Measurements from ENCODE around the gene CNTN4.
"Not testable (repeated sequence)": the region's sequence is repeated elsewhere in the genome, so short reads cannot be mapped to it uniquely, and the experiment has no call there.

Gene CNTN4

DNA sequence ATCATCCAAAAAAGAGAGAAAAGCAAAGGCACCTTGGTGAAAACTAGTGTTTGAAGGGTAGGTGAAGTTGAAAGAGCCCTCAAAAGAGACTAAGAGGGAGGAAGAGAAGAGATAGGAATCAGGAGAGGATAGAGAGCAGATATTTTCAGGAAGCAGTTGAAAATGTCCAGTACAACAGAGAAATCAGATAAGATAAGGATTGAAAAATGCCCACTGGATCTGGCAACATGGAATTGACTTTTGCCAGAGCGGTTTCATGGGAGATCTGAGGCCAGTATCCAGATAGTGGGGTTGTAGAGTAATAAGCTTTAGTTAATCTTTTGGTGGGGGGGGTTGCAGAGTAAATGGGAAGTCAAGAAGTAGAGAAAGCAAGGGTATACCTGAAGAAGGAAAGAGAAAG, 674.1 kb downstream of the CNTN4 start:
- H3K4me3 Mint-ChIP-seq, result no peak overlapping the region
- H3K4me1 Mint-ChIP-seq (ENCODE audit: low read depth), result no peaks in the 10 kb centered on the region
- no peaks in the 10 kb centered on the region for H3K9me3 Mint-ChIP-seq (ENCODE audit: low read depth)
- H3K27ac Mint-ChIP-seq, result no peak overlapping the region
- no peaks in the 10 kb centered on the region for H3K27me3 Mint-ChIP-seq
- H3K36me3 Mint-ChIP-seq, result no peaks in the 10 kb centered on the region

GRCh38 chr3:2774481-2775249, 676.0 kb downstream of the CNTN4 start:
- H3K36me3 Mint-ChIP-seq, result no peaks in the 10 kb centered on the region
- H3K27me3 Mint-ChIP-seq, result no peaks in the 10 kb centered on the region
- no peak overlapping the region for H3K27ac Mint-ChIP-seq
- no peaks in the 10 kb centered on the region for H3K4me1 Mint-ChIP-seq (ENCODE audit: low read depth)
- no peaks in the 10 kb centered on the region for H3K9me3 Mint-ChIP-seq (ENCODE audit: low read depth)
- H3K4me3 Mint-ChIP-seq, result no peak overlapping the region

DNA sequence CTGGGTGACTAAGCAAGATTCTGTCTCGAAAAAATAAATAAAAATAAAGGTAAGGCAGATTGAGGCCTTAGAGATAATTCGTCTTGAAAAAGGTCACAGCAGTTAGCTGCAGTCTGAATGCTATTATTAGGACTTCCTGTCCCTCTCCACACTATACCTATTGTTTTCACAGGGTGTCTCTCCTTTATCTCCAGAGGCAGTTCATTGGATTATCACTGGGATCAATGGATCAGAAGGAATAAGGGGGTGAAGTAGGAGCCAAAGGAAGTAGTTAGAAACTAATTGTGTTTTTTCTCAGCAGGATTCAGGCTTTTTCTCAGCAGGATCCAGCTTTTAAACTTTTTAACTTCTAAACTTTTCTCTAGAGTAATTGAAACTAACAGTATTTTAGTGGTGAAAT, 684.6 kb downstream of the CNTN4 start:
- H3K36me3 Mint-ChIP-seq, result no peaks in the 10 kb centered on the region
- H3K9me3 Mint-ChIP-seq (ENCODE audit: low read depth), result no peaks in the 10 kb centered on the region
- no peaks in the 10 kb centered on the region for H3K27me3 Mint-ChIP-seq
- no peaks in the 10 kb centered on the region for H3K4me1 Mint-ChIP-seq (ENCODE audit: low read depth)
- no peak overlapping the region for H3K4me3 Mint-ChIP-seq
- no peak overlapping the region for H3K27ac Mint-ChIP-seq

DNA sequence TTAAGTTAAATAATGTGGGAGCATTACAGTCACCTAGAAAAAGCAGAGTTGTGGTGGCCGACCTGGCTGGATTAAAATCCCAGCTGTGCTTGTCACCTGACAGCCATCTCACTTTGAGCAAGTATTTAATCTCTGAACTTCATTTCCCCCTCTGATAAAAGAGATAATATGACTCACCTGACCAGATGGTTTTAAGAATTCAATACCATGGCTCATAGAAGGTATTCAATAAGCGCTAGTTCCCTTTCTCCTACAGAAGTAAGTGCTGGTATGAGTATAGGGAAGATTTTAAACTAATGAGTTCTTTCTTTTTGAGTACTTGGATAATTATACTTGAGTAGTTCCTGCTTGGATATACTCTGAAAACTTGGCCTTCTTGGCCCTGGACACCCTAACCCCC, 686.0 kb downstream of the CNTN4 start:
- H3K4me1 Mint-ChIP-seq (ENCODE audit: low read depth), result no peaks in the 10 kb centered on the region
- no peaks in the 10 kb centered on the region for H3K36me3 Mint-ChIP-seq
- no peak overlapping the region for H3K27ac Mint-ChIP-seq
- H3K9me3 Mint-ChIP-seq (ENCODE audit: low read depth), result no peaks in the 10 kb centered on the region
- H3K27me3 Mint-ChIP-seq, result no peaks in the 10 kb centered on the region
- no peak overlapping the region for H3K4me3 Mint-ChIP-seq

DNA sequence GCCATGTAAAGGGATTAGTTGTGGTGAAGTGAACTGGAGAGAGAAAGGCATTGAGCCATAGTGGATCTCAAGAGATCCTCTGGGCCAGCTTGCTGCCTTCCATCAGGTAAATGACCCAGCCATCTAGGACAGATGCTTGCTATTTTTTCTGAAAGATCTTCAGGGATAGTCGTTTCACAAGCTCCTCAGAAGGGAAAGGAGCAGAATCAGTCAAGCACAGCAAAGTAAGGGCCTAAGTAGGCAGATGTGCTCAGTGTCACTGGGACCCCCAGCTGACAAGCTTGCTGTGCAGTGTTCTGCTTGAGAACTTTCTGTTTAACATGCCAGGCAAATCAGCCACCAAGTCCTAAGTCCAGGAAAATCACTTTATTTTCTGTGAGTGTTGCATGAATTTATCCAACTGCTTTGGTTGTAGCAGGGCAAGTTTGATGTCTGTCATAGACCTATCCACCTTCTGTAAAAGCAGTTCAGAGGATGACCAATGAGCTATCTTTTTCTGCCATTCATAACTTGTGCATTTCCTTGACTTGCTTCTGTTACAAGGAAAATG, 691.7 kb downstream of the CNTN4 start:
- no peaks in the 10 kb centered on the region for H3K9me3 Mint-ChIP-seq (ENCODE audit: low read depth)
- no peak overlapping the region for H3K27ac Mint-ChIP-seq
- H3K27me3 Mint-ChIP-seq, result no peaks in the 10 kb centered on the region
- H3K4me1 Mint-ChIP-seq (ENCODE audit: low read depth), result no peaks in the 10 kb centered on the region
- H3K36me3 Mint-ChIP-seq, result no peaks in the 10 kb centered on the region
- no peak overlapping the region for H3K4me3 Mint-ChIP-seq

DNA sequence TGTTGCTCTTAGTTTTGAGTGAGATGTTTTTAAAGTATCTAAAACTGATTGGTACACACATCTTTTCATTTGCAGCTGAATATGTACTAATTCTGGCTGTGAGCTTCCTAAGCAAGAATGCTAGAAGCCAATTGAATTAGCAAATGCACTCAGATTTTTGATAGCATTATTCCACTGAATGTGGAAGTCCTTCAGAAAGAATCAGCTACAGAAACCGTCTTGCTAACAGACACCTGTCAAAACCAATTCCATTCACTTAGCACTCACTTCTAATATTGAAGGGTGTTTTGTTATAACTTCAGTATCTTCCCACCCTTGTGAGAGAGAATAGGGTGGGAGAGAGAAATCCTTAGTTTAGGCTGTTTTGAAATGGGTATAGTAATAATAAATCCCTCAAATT, 693.8 kb downstream of the CNTN4 start:
- no peaks in the 10 kb centered on the region for H3K4me1 Mint-ChIP-seq (ENCODE audit: low read depth)
- H3K27ac Mint-ChIP-seq, result no peak overlapping the region
- H3K4me3 Mint-ChIP-seq, result no peak overlapping the region
- H3K9me3 Mint-ChIP-seq (ENCODE audit: low read depth), result no peaks in the 10 kb centered on the region
- H3K27me3 Mint-ChIP-seq, result no peaks in the 10 kb centered on the region
- no peaks in the 10 kb centered on the region for H3K36me3 Mint-ChIP-seq

- Mint-ChIP-seq H3K27ac (no peak overlapping the region), H3K4me1 (ENCODE audit: low read depth) (no peaks in the 10 kb centered on the region), H3K4me3 (no peak overlapping the region), H3K36me3 (no peaks in the 10 kb centered on the region), H3K9me3 (ENCODE audit: low read depth) (no peaks in the 10 kb centered on the region), H3K27me3 (no peaks in the 10 kb centered on the region)
These were observed 695.3 kb downstream of the CNTN4 start for GRCh38 chr3:2793987-2794386.

- Mint-ChIP-seq H3K36me3 (no peaks in the 10 kb centered on the region), H3K9me3 (ENCODE audit: low read depth) (no peaks in the 10 kb centered on the region), H3K4me3 (no peak overlapping the region), H3K27me3 (no peaks in the 10 kb centered on the region), H3K4me1 (ENCODE audit: low read depth) (no peaks in the 10 kb centered on the region), H3K27ac (no peak overlapping the region)
These were observed 703.8 kb downstream of the CNTN4 start for GRCh38 chr3:2802429-2802828.

DNA sequence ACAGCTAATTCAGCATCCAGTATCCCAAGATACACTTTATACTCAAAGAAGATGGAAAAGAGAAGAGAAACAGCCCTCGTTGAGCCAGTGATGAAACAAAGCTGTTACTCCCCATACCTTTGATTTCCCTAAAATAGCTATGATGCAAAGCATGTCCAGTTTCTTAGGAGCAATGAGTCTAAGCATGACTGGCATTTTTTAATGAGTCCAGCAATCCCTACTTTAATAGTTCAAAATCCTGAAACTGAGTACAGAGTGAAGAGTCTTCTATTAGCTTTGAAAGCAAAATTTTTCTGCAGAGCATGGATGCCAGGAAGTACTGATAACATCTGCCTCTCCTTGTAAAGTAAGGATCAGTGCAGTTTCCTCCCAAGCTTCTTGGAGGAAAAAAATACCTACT, 708.8 kb downstream of the CNTN4 start:
- no peaks in the 10 kb centered on the region for H3K9me3 Mint-ChIP-seq (ENCODE audit: low read depth)
- H3K27ac Mint-ChIP-seq, result no peak overlapping the region
- H3K27me3 Mint-ChIP-seq, result peaks cover 1% of the 10 kb centered on the region
- H3K4me3 Mint-ChIP-seq, result no peak overlapping the region
- no peaks in the 10 kb centered on the region for H3K4me1 Mint-ChIP-seq (ENCODE audit: low read depth)
- no peaks in the 10 kb centered on the region for H3K36me3 Mint-ChIP-seq

DNA sequence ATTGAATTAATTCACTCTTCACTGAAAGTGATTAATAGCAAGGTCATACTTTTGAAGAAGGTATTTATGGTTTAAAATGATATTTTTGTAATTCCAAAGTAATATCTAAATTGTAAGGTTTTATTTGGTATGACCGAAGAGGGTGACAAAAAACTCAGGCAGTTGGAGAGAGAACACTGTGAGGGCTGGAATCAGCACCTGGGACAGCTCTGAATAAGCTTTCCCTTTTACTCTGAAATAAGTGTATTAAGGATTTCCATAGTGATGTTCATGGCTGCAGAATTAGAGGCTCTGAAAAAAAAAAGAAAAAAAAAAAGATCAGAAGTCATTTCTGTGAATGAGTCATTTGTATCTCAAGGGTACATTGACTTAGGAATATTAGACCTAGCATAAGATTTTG, 712.1 kb downstream of the CNTN4 start:
- Mint-ChIP-seq H3K36me3 (no peaks in the 10 kb centered on the region), H3K9me3 (ENCODE audit: low read depth) (no peaks in the 10 kb centered on the region), H3K4me1 (ENCODE audit: low read depth) (no peaks in the 10 kb centered on the region), H3K27ac (no peak overlapping the region), H3K4me3 (no peak overlapping the region), H3K27me3 (peaks cover 2% of the 10 kb centered on the region)

DNA sequence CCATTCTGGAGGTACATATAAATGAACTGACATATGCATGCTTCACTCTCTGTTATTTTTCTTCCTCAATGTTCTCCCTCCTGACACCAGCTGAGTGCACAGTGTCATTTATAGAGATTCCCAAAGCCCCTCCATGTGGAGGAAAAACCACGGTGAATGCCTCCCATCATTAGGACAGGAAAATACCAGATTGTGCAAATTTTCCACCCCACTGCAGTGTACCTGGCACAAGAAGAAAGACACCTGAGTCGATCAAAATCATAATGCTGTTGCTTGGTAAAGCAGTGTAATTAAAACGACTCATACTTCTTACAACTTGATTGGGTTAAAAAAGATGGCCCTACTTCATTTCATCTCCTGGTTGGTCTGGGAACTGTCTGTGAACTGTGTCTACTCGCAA, 720.9 kb downstream of the CNTN4 start:
- Mint-ChIP-seq H3K4me1 (ENCODE audit: low read depth) (no peaks in the 10 kb centered on the region), H3K4me3 (no peak overlapping the region), H3K9me3 (ENCODE audit: low read depth) (no peaks in the 10 kb centered on the region), H3K27ac (no peak overlapping the region), H3K27me3 (peaks cover 3% of the 10 kb centered on the region), H3K36me3 (no peaks in the 10 kb centered on the region)

GRCh38 chr3:2820982-2821381, 722.3 kb downstream of the CNTN4 start:
- H3K36me3 Mint-ChIP-seq; H3K4me3 Mint-ChIP-seq; H3K9me3 Mint-ChIP-seq (ENCODE audit: low read depth); H3K27ac Mint-ChIP-seq; H3K4me1 Mint-ChIP-seq (ENCODE audit: low read depth); H3K27me3 Mint-ChIP-seq: not testable (repeated sequence)

DNA sequence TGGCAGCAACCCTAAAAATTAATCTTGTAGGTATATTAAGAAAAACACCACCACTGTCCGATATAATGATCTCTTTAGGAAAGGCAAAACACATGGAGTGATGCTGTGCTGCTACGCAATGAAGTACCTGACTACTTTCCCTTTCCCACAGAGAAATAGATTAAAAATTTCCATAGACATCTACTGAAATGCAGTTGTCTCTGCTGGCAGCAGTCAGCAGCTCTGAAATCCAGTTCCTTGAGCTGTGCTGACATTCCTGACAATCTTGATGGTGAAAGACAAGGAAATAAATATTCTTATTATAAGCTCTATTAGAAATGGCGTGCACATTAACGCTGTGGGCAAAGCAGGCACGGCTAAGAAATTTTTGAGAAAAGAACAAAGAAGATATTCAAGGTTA, 723.9 kb downstream of the CNTN4 start:
- no peaks in the 10 kb centered on the region for H3K9me3 Mint-ChIP-seq (ENCODE audit: low read depth)
- H3K36me3 Mint-ChIP-seq, result no peaks in the 10 kb centered on the region
- peaks cover 5% of the 10 kb centered on the region for H3K27me3 Mint-ChIP-seq
- H3K4me1 Mint-ChIP-seq (ENCODE audit: low read depth), result no peaks in the 10 kb centered on the region
- H3K4me3 Mint-ChIP-seq, result no peak overlapping the region
- H3K27ac Mint-ChIP-seq, result no peak overlapping the region

DNA sequence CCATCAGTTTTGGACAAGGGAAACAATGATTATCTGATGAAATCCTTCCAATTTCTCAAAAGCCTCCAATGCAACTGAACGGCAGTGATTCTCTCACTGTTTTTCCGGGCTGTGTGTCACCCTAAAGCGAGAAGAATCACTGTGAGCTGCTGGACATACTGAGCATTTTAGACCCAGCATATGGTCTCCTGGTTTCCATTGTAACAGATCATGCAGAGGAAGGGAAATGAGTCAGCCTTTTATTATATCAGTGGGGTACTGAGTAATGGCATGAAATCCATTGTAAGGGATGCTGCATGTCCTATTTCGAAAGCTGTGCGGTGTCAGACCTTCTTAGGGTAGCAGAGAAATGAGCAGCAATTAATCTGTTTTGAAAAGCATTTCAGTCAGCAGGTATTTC, 724.4 kb downstream of the CNTN4 start:
- H3K9me3 Mint-ChIP-seq (ENCODE audit: low read depth), result no peaks in the 10 kb centered on the region
- H3K36me3 Mint-ChIP-seq, result no peaks in the 10 kb centered on the region
- H3K4me1 Mint-ChIP-seq (ENCODE audit: low read depth), result no peaks in the 10 kb centered on the region
- H3K4me3 Mint-ChIP-seq, result no peak overlapping the region
- no peak overlapping the region for H3K27ac Mint-ChIP-seq
- H3K27me3 Mint-ChIP-seq, result peaks cover 5% of the 10 kb centered on the region

DNA sequence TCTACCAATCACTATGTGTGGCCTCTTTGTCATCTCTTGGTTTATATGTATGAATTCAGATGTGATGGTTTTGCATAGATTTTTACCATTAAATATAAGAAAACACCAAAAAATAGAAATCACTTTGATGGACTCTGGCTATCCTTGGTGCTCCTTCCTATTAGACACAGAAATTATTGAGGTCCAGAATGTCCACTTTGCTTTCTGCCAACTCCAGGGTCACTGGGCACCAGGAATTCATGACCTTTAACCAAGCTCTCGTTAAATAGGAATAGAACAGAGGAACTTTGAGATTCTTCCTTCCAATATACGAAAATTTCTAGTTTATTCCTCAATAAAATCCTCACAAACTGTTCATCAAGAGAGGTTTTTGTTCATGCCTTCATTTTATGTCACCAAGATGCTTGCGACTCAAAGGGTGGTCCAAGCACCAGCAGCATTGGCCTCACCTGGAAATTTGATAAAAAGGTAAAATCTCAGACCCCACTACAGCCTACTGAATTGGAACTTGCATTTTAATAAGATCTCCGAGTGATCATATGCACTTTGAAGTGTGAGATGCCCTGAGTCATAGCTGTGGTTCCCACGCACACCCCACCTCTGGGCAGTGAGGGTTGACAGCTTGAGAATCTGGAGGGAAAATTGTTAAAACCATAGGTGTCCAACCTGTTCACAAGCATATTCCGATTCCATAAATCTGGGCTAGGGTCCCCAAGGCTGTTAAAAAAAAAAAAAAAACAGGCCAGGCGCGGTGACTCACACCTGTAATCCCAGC, 725.0 kb downstream of the CNTN4 start:
- H3K27me3 Mint-ChIP-seq, result peaks cover 5% of the 10 kb centered on the region
- H3K4me3 Mint-ChIP-seq, result no peak overlapping the region
- no peaks in the 10 kb centered on the region for H3K9me3 Mint-ChIP-seq (ENCODE audit: low read depth)
- no peaks in the 10 kb centered on the region for H3K36me3 Mint-ChIP-seq
- H3K27ac Mint-ChIP-seq, result no peak overlapping the region
- H3K4me1 Mint-ChIP-seq (ENCODE audit: low read depth), result no peaks in the 10 kb centered on the region

Measured in activated naive CD8-positive, alpha-beta T cell (primary cell).